HEK293T (cell line): ENCODE data around the gene LRRC75B.

Experiments
- BHLHE40 ChIP-seq: fragments of 450-650 bp; IDR thresholded peaks from 2 replicates; pipeline ENCODE4 v1.6.1; 2016; ENCODE audit warnings: mild to moderate bottlenecking, moderate library complexity, borderline replicate concordance
- ELF4 ChIP-seq: fragments of 450-650 bp; IDR thresholded peaks from 2 replicates; pipeline ENCODE4 v1.6.1; 2017; ENCODE audit warnings: antibody characterized with exemption
- FOXK2 ChIP-seq: fragments of 450-650 bp; IDR thresholded peaks from 2 replicates; pipeline ENCODE4 v1.6.1; 2016; ENCODE audit warnings: mild to moderate bottlenecking
- FOXM1 ChIP-seq: fragments of 450-650 bp; IDR thresholded peaks from 2 replicates; pipeline ENCODE4 v1.6.1; 2017; ENCODE audit warnings: mild to moderate bottlenecking, borderline replicate concordance
- L3MBTL2 ChIP-seq: fragments of 450-650 bp; conservative IDR thresholded peaks from 2 replicates; pipeline ENCODE4 v1.6.1; 2016; ENCODE audit warnings: mild to moderate bottlenecking
- SP1 ChIP-seq: fragments of 450-650 bp; IDR thresholded peaks from 2 replicates; pipeline ENCODE4 v1.6.1; 2017
- SUZ12 ChIP-seq: fragments of 450-650 bp; IDR thresholded peaks from 2 replicates; pipeline ENCODE4 v1.6.1; 2016; ENCODE audit warnings: mild to moderate bottlenecking

- TF ChIP-seq FOXK2 (no peak), SUZ12 (no peak), SP1 (no peak), BHLHE40 (no peak), FOXM1 (no peak), L3MBTL2 (no peak), ELF4 (no peak)
These were observed 4.9 kb downstream of the LRRC75B start for GRCh38 chr22:24587948-24588347.
